B cell (primary cell): Measurements from ENCODE around the gene HK3. TPM values are rescaled to one million over a fixed set of nuclear protein-coding genes. Genes with fewer than 3 reads are reported as not detected.

Experiments
- ATAC-seq: fragments of 200-7000 bp; cut with Tn5 transposase; one replicate; pipeline ENCODE4 v1.10.0; 2021; ENCODE audit warnings: low read depth, mild to moderate bottlenecking, moderate number of reproducible peaks, moderate library complexity
- CTCF ChIA-PET: fragments of 350-600 bp; sonication (Branson Sonifier 250); formaldehyde crosslinking; loops from one replicate; lab custom pipeline; 2021; ENCODE audit warnings: antibody characterized with exemption, inconsistent platforms; lab: Charles Lee
- POLR2A ChIA-PET: fragments of 350-600 bp; sonication (Branson Sonifier 250); formaldehyde crosslinking; loops from one replicate; lab custom pipeline; 2021; ENCODE audit warnings: antibody characterized with exemption; lab: Charles Lee
- DNase-seq: peaks from one replicate; pipeline ENCODE4 v3.0.0; 2013
- H2AFZ ChIP-seq: 2 replicates; pipeline ENCODE4 v1.6.1; 2012; ENCODE audit warnings: mild to moderate bottlenecking, low read depth, low read length; ENCODE audit not compliant: insufficient read depth, poor library complexity, severe bottlenecking
- H3K27ac ChIP-seq, 2 donors: 1 replicate in 1 of 2; 2 replicates in 1 of 2; pipeline ENCODE4 v1.5.1; 2012 to 2013; ENCODE audit warnings: low read length in 2 of 2, mild to moderate bottlenecking in 2 of 2, moderate library complexity in 1 of 2
- H3K27me3 ChIP-seq, 4 experiments: fragments of 200-600 bp in 1 of 4; sonication (generic) in 1 of 4; replicated peaks in 1 of 4; 1 replicate in 2 of 4; 2 replicates in 2 of 4; pipeline versions ENCODE4 v1.6.1 to v1.7.0; 2013 to 2016; ENCODE audit warnings: low read length in 3 of 4, mild to moderate bottlenecking in 2 of 4, mixed read lengths in 1 of 4, moderate library complexity in 1 of 4; ENCODE audit not compliant: insufficient read depth in 4 of 4, control insufficient read depth in 3 of 4; ENCODE audit errors: control extremely low read depth in 1 of 4
- H3K36me3 ChIP-seq, 2 experiments: replicated peaks in 1 of 2; 1 replicate in 1 of 2; 2 replicates in 1 of 2; pipeline versions ENCODE4 v1.6.1 to v1.7.1; 2013; ENCODE audit warnings: low read length in 1 of 2; ENCODE audit not compliant: insufficient read depth in 2 of 2, control insufficient read depth in 1 of 2; ENCODE audit errors: control extremely low read depth in 1 of 2, extremely low read depth in 1 of 2
- H3K4me1 ChIP-seq, 2 donors: fragments of 200-600 bp in 1 of 2; sonication (generic) in 1 of 2; 1 replicate in 1 of 2; 2 replicates in 1 of 2; pipeline versions ENCODE4 v1.5.1 to v1.6.1; 2013 to 2017; ENCODE audit warnings: low read length in 2 of 2; ENCODE audit not compliant: control insufficient read depth in 2 of 2, insufficient read depth in 2 of 2
- H3K4me2 ChIP-seq: replicated peaks from 2 replicates; pipeline ENCODE3; 2012; ENCODE audit warnings: mild to moderate bottlenecking, low read depth, low read length; ENCODE audit not compliant: poor library complexity, severe bottlenecking
- H3K4me3 ChIP-seq, 5 experiments: fragments of 200-600 bp in 1 of 5; sonication (generic) in 1 of 5; 1 replicate in 3 of 5; 2 replicates in 2 of 5; pipeline versions ENCODE4 v1.5.1 to v1.7.0; 2011 to 2016; ENCODE audit warnings: low read length in 4 of 5, mild to moderate bottlenecking in 4 of 5, low read depth in 2 of 5, control low read depth in 1 of 5, moderate library complexity in 1 of 5; ENCODE audit not compliant: insufficient read depth in 1 of 5; ENCODE audit errors: control extremely low read depth in 1 of 5, extremely low read depth in 1 of 5
- H3K79me2 ChIP-seq: fragments of 200-600 bp; sonication (generic); one replicate; pipeline ENCODE4 v1.6.0; 2016; ENCODE audit warnings: low read length; ENCODE audit not compliant: control insufficient read depth, insufficient read depth
- H3K9ac ChIP-seq: fragments of 200-600 bp; sonication (generic); 2 replicates; pipeline ENCODE4 v1.6.1; 2017; ENCODE audit warnings: mild to moderate bottlenecking, low read length, moderate library complexity
- H3K9me3 ChIP-seq, 3 donors: one replicate each; pipeline versions ENCODE4 v1.6.1 to v1.7.1; 2013; ENCODE audit warnings: low read length in 2 of 3; ENCODE audit not compliant: control insufficient read depth in 2 of 3, insufficient read depth in 1 of 3; ENCODE audit errors: control extremely low read depth in 1 of 3
- H4K20me1 ChIP-seq: 2 replicates; pipeline ENCODE4 v1.6.0; 2012; ENCODE audit warnings: mild to moderate bottlenecking, low read length; ENCODE audit not compliant: insufficient read depth, control insufficient read depth, poor library complexity, severe bottlenecking
- H3K27ac Mint-ChIP-seq: one replicate; pipeline ENCODE4 v1.8.0; 2021; ENCODE audit warnings: mixed read lengths
- H3K27me3 Mint-ChIP-seq: one replicate; pipeline ENCODE4 v1.8.0; 2021; ENCODE audit warnings: mixed read lengths
- H3K4me1 Mint-ChIP-seq: one replicate; pipeline ENCODE4 v1.8.0; 2021; ENCODE audit warnings: mixed read lengths
- H3K4me3 Mint-ChIP-seq: one replicate; pipeline ENCODE4 v1.8.0; 2021; ENCODE audit warnings: mixed read lengths
- H3K9me3 Mint-ChIP-seq: one replicate; pipeline ENCODE4 v1.8.0; 2022; ENCODE audit warnings: mixed read lengths; ENCODE audit not compliant: insufficient read depth
- EZH2 ChIP-seq: IDR thresholded peaks from 2 replicates; pipeline ENCODE4 v1.6.1; 2012; ENCODE audit warnings: borderline replicate concordance, low read depth, mild to moderate bottlenecking, moderate library complexity, low read length; ENCODE audit not compliant: insufficient read depth, poor library complexity, severe bottlenecking
- WGBS: methylation state at CpG from one replicate; pipeline ENCODE4 v1.1.5; 2013; ENCODE audit warnings: missing lambda C conversion rate; ENCODE audit not compliant: insufficient coverage; 5-methylcytosine and 5-hydroxymethylcytosine counted together
- intact Hi-C: fragments of 100-400 bp; cut with micrococcal nuclease; formaldehyde crosslinking; loops from one replicate; pipeline ENCODE4 v1.10.0; 2022
- polyA plus RNA-seq: library from polyadenylated mRNA; depleted of rRNA; stranded (reverse); fragments of >200 nt; gene quantifications from 2 replicates; pipeline ENCODE4 v1.2.3, GENCODE V29; 2012
- total RNA-seq, 2 donors: library from RNA; stranded (reverse); fragments of 120-200 nt in 1 of 2; gene quantifications; 1 replicate in 1 of 2; 2 replicates in 1 of 2; pipeline versions ENCODE4 v1.2.3 to v1.2.4, GENCODE V29; 2013 to 2022
- TF ChIP-seq, protein P1 (sequence below): fragments of 200-600 bp; IDR thresholded peaks from one replicate; pipeline ENCODE4 v1.8.0; 2022; ENCODE audit warnings: antibody characterized with exemption, mild to moderate bottlenecking

Gene HK3
- total and polyA plus RNA-seq, 2 donors (not counting 1 experiment from before 2014, with no cell fraction given), result 0.30 to 5.0 TPM

DNA sequence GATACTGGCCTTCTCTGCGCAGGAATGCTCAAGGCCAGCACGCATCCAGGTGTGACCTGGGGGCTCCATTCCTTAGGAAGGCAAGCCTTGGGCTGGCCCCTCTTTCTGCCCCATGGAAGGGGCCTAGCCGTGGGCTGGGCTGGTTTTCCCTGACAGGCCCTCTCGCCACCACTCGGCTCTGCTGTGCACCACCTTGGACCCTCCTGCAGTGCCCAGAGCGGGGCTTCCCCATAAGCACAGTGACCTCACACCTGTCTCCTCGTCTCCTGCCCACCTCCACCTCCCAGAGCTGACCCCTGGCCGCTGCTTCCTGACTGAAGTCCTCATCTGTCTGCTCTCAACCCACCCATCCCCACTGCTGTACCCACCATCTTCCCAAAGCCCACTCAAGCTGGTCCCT, 67.7 kb downstream of the HK3 start:
- WGBS, result 74% methylated on average over 8 of the region's 8 CpGs
- CTCF ChIA-PET, result no interaction called here
- H3K27me3 Mint-ChIP-seq, result peaks cover 27% of the 10 kb centered on the region

DNA sequence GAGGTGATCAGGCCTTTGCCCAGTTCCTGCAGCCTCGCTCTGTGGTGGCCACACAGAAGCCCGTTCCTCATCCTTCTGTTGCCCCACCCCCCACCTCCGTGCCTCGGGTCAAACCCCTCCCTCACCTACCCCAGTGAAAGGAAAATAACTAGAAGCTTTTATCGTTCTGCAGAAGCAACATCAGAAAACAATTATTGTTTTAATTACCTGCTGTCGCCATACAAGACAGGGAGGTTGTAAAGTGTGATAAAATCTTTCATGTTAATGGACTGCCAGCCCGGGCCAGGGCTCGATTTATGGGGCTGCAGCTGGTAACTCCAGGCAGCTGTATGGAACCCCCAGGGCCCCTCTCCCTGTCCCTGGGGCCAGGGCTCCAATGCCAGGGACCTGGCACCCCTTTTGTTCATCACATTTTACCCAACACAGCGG, 68.1 kb downstream of the HK3 start:
- no peaks in the 10 kb centered on the region for H3K79me2 ChIP-seq
- no peak overlapping the region for H3K9ac ChIP-seq
- ChIA-PET CTCF (no interaction called here), POLR2A (no interaction called here)
- no peak overlapping the region for H3K4me3 Mint-ChIP-seq
- no peak overlapping the region for H2AFZ ChIP-seq
- H3K9me3 Mint-ChIP-seq, result no peaks in the 10 kb centered on the region
- intact Hi-C loops, result no loop called here
- no peak overlapping the region for H3K27ac Mint-ChIP-seq
- H3K27me3 ChIP-seq, result peaks cover 0 to 8% (median 0%) of the 10 kb centered on the region in 4 experiments
- no peak overlapping the region for H3K4me2 ChIP-seq
- no peaks in the 10 kb centered on the region for H3K36me3 ChIP-seq
- H3K4me1 Mint-ChIP-seq, result no peaks in the 10 kb centered on the region
- no peak for DNase-seq
- H3K27ac ChIP-seq, result no peak overlapping the region
- no peaks in the 10 kb centered on the region for H3K4me1 ChIP-seq
- no peak overlapping the region for H3K4me3 ChIP-seq
- peaks cover 22% of the 10 kb centered on the region for H3K27me3 Mint-ChIP-seq
- no peaks in the 10 kb centered on the region for H4K20me1 ChIP-seq
- H3K9me3 ChIP-seq, result peaks cover 0 to 14% (median 0%) of the 10 kb centered on the region in 3 donors
- WGBS, result 63% methylated on average over 4 of the region's 9 CpGs
- no peak for TF ChIP-seq EZH2
- TF ChIP-seq, protein P1, sequence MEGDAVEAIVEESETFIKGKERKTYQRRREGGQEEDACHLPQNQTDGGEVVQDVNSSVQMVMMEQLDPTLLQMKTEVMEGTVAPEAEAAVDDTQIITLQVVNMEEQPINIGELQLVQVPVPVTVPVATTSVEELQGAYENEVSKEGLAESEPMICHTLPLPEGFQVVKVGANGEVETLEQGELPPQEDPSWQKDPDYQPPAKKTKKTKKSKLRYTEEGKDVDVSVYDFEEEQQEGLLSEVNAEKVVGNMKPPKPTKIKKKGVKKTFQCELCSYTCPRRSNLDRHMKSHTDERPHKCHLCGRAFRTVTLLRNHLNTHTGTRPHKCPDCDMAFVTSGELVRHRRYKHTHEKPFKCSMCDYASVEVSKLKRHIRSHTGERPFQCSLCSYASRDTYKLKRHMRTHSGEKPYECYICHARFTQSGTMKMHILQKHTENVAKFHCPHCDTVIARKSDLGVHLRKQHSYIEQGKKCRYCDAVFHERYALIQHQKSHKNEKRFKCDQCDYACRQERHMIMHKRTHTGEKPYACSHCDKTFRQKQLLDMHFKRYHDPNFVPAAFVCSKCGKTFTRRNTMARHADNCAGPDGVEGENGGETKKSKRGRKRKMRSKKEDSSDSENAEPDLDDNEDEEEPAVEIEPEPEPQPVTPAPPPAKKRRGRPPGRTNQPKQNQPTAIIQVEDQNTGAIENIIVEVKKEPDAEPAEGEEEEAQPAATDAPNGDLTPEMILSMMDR, result no peak
- ATAC-seq, result no peak

More for the DNA sequence above, 67.7 kb downstream of the HK3 start:
- intact Hi-C loops, result no loop called here
- POLR2A ChIA-PET, result no interaction called here
- Histone ChIP-seq H3K27me3 (peaks cover 0 to 8% (median 0%) of the 10 kb centered on the region in 4 experiments), H3K4me1 (no peaks in the 10 kb centered on the region), H3K9ac (no peak overlapping the region), H3K9me3 (peaks cover 0 to 14% (median 0%) of the 10 kb centered on the region in 3 donors), H4K20me1 (no peaks in the 10 kb centered on the region), H3K36me3 (no peaks in the 10 kb centered on the region), H3K79me2 (no peaks in the 10 kb centered on the region), H3K27ac (no peak overlapping the region), H3K4me2 (no peak overlapping the region), H2AFZ (no peak overlapping the region), H3K4me3 (no peak overlapping the region)
- no peak for TF ChIP-seq EZH2
- TF ChIP-seq, protein P1, result no peak
- no peak overlapping the region for H3K27ac Mint-ChIP-seq
- no peaks in the 10 kb centered on the region for H3K9me3 Mint-ChIP-seq
- DNase-seq (no peak), ATAC-seq (no peak)
- H3K4me1 Mint-ChIP-seq, result no peaks in the 10 kb centered on the region
- H3K4me3 Mint-ChIP-seq, result no peak overlapping the region

Other genes with a start within 250 kb of the HK3 start
- not detected in 2 replicates for gene UNC5A, start 88.8 kb downstream of the HK3 start, total RNA-seq
- gene UNC5A, start 88.8 kb downstream of the HK3 start, polyA plus RNA-seq, result not detected in 2 replicates
- 83.5 and 98.1 TPM in 2 replicates for gene UIMC1, start 107.4 kb upstream of the HK3 start, total RNA-seq
- 49.2 and 55.3 TPM in 2 replicates for gene UIMC1, start 107.4 kb upstream of the HK3 start, polyA plus RNA-seq
- 38.4 and 47.1 TPM in 2 replicates for gene ZNF346, start 123.3 kb upstream of the HK3 start, total RNA-seq
- 14.1 and 20.2 TPM in 2 replicates for gene ZNF346, start 123.3 kb upstream of the HK3 start, polyA plus RNA-seq
- 1.2 and 1.5 TPM in 2 replicates for gene FGFR4, start 187.6 kb upstream of the HK3 start, total RNA-seq
- gene FGFR4, start 187.6 kb upstream of the HK3 start, polyA plus RNA-seq, result 2.7 and 3.4 TPM in 2 replicates
- 145 and 152 TPM in 2 replicates for gene NSD1, start 234.4 kb upstream of the HK3 start, total RNA-seq
- 10.8 and 13.7 TPM in 2 replicates for gene NSD1, start 234.4 kb upstream of the HK3 start, polyA plus RNA-seq